GM21737 (cell line): ENCODE results near the gene TRAPPC11.
"Not testable (repeated sequence)": the region's sequence is repeated elsewhere in the genome, so short reads cannot be mapped to it uniquely, and the experiment has no call there.

Experiments used
- ATAC-seq: cut with Tn5 transposase; IDR thresholded peaks from one replicate; pipeline ENCODE4 v1.9.1; 2021; ENCODE audit warnings: mild to moderate bottlenecking, moderate library complexity; ENCODE audit not compliant: unreplicated experiment

The TRAPPC11 gene

GRCh38 chr4:183659029-183659871 lies at the start of gene TRAPPC11, which contains the start of gene RWDD4:
Gene TRAPPC11, plus strand, starts transcription at chr4:183659293. Its CDS starts 4,575 bp downstream, at chr4:183663868.
Gene RWDD4, minus strand, starts transcription at chr4:183659185. Its CDS starts 233 bp downstream, at chr4:183658952.
- ATAC-seq: peak; percentile 99

GRCh38 chr4:183610033-183610432 lies 49.1 kb upstream of the TRAPPC11 start:
- ATAC-seq: no peak

- ATAC-seq: no peak
These were observed 48.5 kb upstream of the TRAPPC11 start for GRCh38 chr4:183610613-183611012.

GRCh38 chr4:183611210-183611830 lies 47.8 kb upstream of the TRAPPC11 start:
- no peak for ATAC-seq

- no peak for ATAC-seq
These were observed 46.5 kb upstream of the TRAPPC11 start for GRCh38 chr4:183612329-183613250.

GRCh38 chr4:183617075-183617474 lies 42.0 kb upstream of the TRAPPC11 start:
- ATAC-seq: no peak

GRCh38 chr4:183618681-183619080 lies 40.4 kb upstream of the TRAPPC11 start:
- ATAC-seq: no peak

GRCh38 chr4:183620421-183620820 lies 38.7 kb upstream of the TRAPPC11 start:
- no peak for ATAC-seq

- ATAC-seq: no peak
These were observed 37.2 kb upstream of the TRAPPC11 start for GRCh38 chr4:183621875-183622274.

- no peak for ATAC-seq
These were observed 34.5 kb upstream of the TRAPPC11 start for GRCh38 chr4:183624548-183624947.

- no peak for ATAC-seq
These were observed 32.9 kb upstream of the TRAPPC11 start for GRCh38 chr4:183626168-183626567.

- not testable (repeated sequence) for ATAC-seq
These were observed 31.8 kb upstream of the TRAPPC11 start for GRCh38 chr4:183627286-183627685.

GRCh38 chr4:183627979-183628588 lies 31.0 kb upstream of the TRAPPC11 start:
- no peak for ATAC-seq

- ATAC-seq: no peak
These were observed 27.4 kb upstream of the TRAPPC11 start for GRCh38 chr4:183631577-183632198.

- ATAC-seq: no peak
These were observed 26.4 kb upstream of the TRAPPC11 start for GRCh38 chr4:183632689-183633088.

GRCh38 chr4:183633476-183634400 lies 25.4 kb upstream of the TRAPPC11 start:
- ATAC-seq: no peak

GRCh38 chr4:183635321-183635720 lies 23.8 kb upstream of the TRAPPC11 start:
- no peak for ATAC-seq

- ATAC-seq: no peak
These were observed 23.4 kb upstream of the TRAPPC11 start for GRCh38 chr4:183635741-183636140.

- ATAC-seq: no peak
These were observed 22.6 kb upstream of the TRAPPC11 start for GRCh38 chr4:183636503-183636902.
